Astrocyte (in vitro differentiated cells and primary cell): ENCODE measurements around the gene BBX.

ENCODE experiments used
- EZH2 ChIP-seq: IDR thresholded peaks from 2 replicates; pipeline ENCODE4 v1.6.1; 2012; ENCODE audit warnings: mild to moderate bottlenecking, low read length, inconsistent platforms; ENCODE audit not compliant: insufficient read depth
- TF ChIP-seq, protein P1 (sequence below): IDR thresholded peaks from 2 replicates; pipeline ENCODE4 v1.5.1; 2011; ENCODE audit warnings: low read depth, mild to moderate bottlenecking, inconsistent platforms, low read length, moderate library complexity; ENCODE audit not compliant: insufficient read depth

DNA sequence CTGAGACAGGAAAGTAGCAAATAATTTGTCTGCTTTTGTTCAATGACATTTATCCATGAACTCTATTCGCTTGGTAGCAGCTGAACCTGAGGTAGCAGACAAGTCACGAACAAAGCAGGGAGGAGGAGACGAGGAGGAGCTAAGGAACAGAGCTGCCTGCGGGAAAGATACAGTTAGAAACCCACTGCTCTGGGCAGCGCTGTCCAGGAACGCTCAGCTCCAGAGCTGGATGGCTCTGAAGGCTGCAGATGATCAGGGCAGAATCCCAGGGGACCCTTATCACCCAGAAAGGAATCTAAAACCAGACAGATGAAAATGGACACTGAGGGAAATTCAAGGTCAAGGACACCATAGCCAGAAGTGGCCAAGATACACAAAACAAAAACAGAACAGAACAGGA, 310.3 kb downstream of the BBX start:
- TF ChIP-seq, protein P1, sequence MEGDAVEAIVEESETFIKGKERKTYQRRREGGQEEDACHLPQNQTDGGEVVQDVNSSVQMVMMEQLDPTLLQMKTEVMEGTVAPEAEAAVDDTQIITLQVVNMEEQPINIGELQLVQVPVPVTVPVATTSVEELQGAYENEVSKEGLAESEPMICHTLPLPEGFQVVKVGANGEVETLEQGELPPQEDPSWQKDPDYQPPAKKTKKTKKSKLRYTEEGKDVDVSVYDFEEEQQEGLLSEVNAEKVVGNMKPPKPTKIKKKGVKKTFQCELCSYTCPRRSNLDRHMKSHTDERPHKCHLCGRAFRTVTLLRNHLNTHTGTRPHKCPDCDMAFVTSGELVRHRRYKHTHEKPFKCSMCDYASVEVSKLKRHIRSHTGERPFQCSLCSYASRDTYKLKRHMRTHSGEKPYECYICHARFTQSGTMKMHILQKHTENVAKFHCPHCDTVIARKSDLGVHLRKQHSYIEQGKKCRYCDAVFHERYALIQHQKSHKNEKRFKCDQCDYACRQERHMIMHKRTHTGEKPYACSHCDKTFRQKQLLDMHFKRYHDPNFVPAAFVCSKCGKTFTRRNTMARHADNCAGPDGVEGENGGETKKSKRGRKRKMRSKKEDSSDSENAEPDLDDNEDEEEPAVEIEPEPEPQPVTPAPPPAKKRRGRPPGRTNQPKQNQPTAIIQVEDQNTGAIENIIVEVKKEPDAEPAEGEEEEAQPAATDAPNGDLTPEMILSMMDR, result no peak
- TF ChIP-seq EZH2, result no peak
